ENCODE results near the gene PYY. TPM values are rescaled to one million over a fixed set of nuclear protein-coding genes. Genes with fewer than 3 reads are reported as not detected.
"Not testable (repeated sequence)": the region's sequence is repeated elsewhere in the genome, so short reads cannot be mapped to it uniquely, and the experiment has no call there.

Gene PYY
- total RNA-seq, 1 donor from 2014 or later = not detected

- Mint-ChIP-seq H3K4me1 (no peaks in the 10 kb centered on the region), H3K9me3 (no peaks in the 10 kb centered on the region), H3K27me3 (ENCODE audit: low read depth) (peaks cover 42% of the 10 kb centered on the region), H3K27ac (ENCODE audit: unreplicated experiment) (no peak overlapping the region), H3K36me3 (ENCODE audit: low read depth) (no peaks in the 10 kb centered on the region), H3K4me3 (no peak overlapping the region)
- no peak for DNase-seq (ENCODE audit: low read depth, low spot score)
- TF ChIP-seq CTCF (conservative IDR thresholded peaks at IDR 0.05) = no peak
Observed at GRCh38 chr17:43967251-43967875, 13.6 kb upstream of the PYY start.

GRCh38 chr17:43966276-43966675 is 12.5 kb upstream of the PYY start:
- DNase-seq (ENCODE audit: low read depth, low spot score) = no peak
- H3K27ac Mint-ChIP-seq (ENCODE audit: unreplicated experiment) = no peak overlapping the region

GRCh38 chr17:43962479-43962878 is 8.7 kb upstream of the PYY start:
- Mint-ChIP-seq H3K27me3 (ENCODE audit: low read depth) (peaks cover 39% of the 10 kb centered on the region), H3K9me3 (no peaks in the 10 kb centered on the region), H3K36me3 (ENCODE audit: low read depth) (no peaks in the 10 kb centered on the region), H3K4me1 (no peaks in the 10 kb centered on the region), H3K27ac (ENCODE audit: unreplicated experiment) (no peak overlapping the region), H3K4me3 (no peak overlapping the region)
- no peak for DNase-seq (ENCODE audit: low read depth, low spot score)
- TF ChIP-seq CTCF (conservative IDR thresholded peaks at IDR 0.05) = no peak

More at GRCh38 chr17:43966276-43966675, 12.5 kb upstream of the PYY start:
- peaks cover 44% of the 10 kb centered on the region for H3K27me3 Mint-ChIP-seq (ENCODE audit: low read depth)
- H3K36me3 Mint-ChIP-seq (ENCODE audit: low read depth) = no peaks in the 10 kb centered on the region
- H3K9me3 Mint-ChIP-seq = no peaks in the 10 kb centered on the region
- H3K4me3 Mint-ChIP-seq = no peak overlapping the region
- no peak for TF ChIP-seq CTCF (conservative IDR thresholded peaks at IDR 0.05)
- H3K4me1 Mint-ChIP-seq = no peaks in the 10 kb centered on the region

- no peak for DNase-seq (ENCODE audit: low read depth, low spot score)
- H3K4me3 Mint-ChIP-seq = no peak overlapping the region
- no peaks in the 10 kb centered on the region for H3K36me3 Mint-ChIP-seq (ENCODE audit: low read depth)
- no peak overlapping the region for H3K27ac Mint-ChIP-seq (ENCODE audit: unreplicated experiment)
- H3K4me1 Mint-ChIP-seq = no peaks in the 10 kb centered on the region
- H3K27me3 Mint-ChIP-seq (ENCODE audit: low read depth) = peaks cover 39% of the 10 kb centered on the region
- H3K9me3 Mint-ChIP-seq = no peaks in the 10 kb centered on the region
- no peak for TF ChIP-seq CTCF (conservative IDR thresholded peaks at IDR 0.05)
Observed at GRCh38 chr17:43961954-43962353, 8.2 kb upstream of the PYY start.

- H3K36me3 Mint-ChIP-seq (ENCODE audit: low read depth); H3K27ac Mint-ChIP-seq (ENCODE audit: unreplicated experiment); H3K9me3 Mint-ChIP-seq; H3K4me3 Mint-ChIP-seq; H3K4me1 Mint-ChIP-seq; DNase-seq (ENCODE audit: low read depth, low spot score): not testable (repeated sequence)
- H3K27me3 Mint-ChIP-seq (ENCODE audit: low read depth) = peaks cover 42% of the 10 kb centered on the region
Observed at GRCh38 chr17:43961292-43961691, 7.6 kb upstream of the PYY start.

GRCh38 chr17:43958748-43959352 is 5.1 kb upstream of the PYY start:
- no peaks in the 10 kb centered on the region for H3K36me3 Mint-ChIP-seq (ENCODE audit: low read depth)
- peaks cover 51% of the 10 kb centered on the region for H3K27me3 Mint-ChIP-seq (ENCODE audit: low read depth)
- no peak overlapping the region for H3K4me3 Mint-ChIP-seq
- H3K27ac Mint-ChIP-seq (ENCODE audit: unreplicated experiment) = no peak overlapping the region
- no peak for DNase-seq (ENCODE audit: low read depth, low spot score)
- H3K4me1 Mint-ChIP-seq = no peaks in the 10 kb centered on the region
- no peak for TF ChIP-seq CTCF (conservative IDR thresholded peaks at IDR 0.05)
- H3K9me3 Mint-ChIP-seq = no peaks in the 10 kb centered on the region

Data from neural crest cell (in vitro differentiated cells).